ENCODE results near the gene OSBP2. TPM values are rescaled to one million over a fixed set of nuclear protein-coding genes. Genes with fewer than 3 reads are reported as not detected.
"Not testable (repeated sequence)": the region's sequence is repeated elsewhere in the genome, so short reads cannot be mapped to it uniquely, and the experiment has no call there.

OSBP2 gene
- total and polyA plus RNA-seq, 2 of the 13 experiments (the other 11 are each of a cell fraction or from before 2014, with no cell fraction given) = 5.0 to 7.7 TPM

DNA sequence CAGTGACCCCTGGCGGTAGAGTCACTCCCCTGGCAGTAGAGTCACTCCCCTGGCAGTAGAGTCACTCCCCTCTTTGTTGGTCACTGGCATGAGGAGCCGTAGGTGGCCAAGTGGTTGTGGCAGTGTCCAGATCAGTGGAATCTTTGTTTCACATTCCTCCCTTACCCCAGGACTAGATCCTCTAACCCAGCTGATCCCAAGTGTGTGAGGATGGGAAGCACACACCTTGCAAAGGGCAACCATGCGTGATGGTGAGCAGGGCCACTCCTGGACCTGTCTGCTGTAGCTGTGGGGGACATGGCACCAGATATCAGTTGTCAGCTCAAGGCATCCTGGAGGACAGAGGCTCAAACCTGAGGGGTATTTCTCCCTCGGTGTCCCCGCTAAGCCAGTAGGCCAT is 37.8 kb downstream of the OSBP2 start (continued):
- TF ChIP-seq, protein P1, sequence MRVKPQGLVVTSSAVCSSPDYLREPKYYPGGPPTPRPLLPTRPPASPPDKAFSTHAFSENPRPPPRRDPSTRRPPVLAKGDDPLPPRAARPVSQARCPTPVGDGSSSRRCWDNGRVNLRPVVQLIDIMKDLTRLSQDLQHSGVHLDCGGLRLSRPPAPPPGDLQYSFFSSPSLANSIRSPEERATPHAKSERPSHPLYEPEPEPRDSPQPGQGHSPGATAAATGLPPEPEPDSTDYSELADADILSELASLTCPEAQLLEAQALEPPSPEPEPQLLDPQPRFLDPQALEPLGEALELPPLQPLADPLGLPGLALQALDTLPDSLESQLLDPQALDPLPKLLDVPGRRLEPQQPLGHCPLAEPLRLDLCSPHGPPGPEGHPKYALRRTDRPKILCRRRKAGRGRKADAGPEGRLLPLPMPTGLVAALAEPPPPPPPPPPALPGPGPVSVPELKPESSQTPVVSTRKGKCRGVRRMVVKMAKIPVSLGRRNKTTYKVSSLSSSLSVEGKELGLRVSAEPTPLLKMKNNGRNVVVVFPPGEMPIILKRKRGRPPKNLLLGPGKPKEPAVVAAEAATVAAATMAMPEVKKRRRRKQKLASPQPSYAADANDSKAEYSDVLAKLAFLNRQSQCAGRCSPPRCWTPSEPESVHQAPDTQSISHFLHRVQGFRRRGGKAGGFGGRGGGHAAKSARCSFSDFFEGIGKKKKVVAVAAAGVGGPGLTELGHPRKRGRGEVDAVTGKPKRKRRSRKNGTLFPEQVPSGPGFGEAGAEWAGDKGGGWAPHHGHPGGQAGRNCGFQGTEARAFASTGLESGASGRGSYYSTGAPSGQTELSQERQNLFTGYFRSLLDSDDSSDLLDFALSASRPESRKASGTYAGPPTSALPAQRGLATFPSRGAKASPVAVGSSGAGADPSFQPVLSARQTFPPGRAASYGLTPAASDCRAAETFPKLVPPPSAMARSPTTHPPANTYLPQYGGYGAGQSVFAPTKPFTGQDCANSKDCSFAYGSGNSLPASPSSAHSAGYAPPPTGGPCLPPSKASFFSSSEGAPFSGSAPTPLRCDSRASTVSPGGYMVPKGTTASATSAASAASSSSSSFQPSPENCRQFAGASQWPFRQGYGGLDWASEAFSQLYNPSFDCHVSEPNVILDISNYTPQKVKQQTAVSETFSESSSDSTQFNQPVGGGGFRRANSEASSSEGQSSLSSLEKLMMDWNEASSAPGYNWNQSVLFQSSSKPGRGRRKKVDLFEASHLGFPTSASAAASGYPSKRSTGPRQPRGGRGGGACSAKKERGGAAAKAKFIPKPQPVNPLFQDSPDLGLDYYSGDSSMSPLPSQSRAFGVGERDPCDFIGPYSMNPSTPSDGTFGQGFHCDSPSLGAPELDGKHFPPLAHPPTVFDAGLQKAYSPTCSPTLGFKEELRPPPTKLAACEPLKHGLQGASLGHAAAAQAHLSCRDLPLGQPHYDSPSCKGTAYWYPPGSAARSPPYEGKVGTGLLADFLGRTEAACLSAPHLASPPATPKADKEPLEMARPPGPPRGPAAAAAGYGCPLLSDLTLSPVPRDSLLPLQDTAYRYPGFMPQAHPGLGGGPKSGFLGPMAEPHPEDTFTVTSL (CRISPR knock-in tag; IDR thresholded peaks at IDR 0.05; ENCODE audit: borderline replicate concordance) = no peak
- TF ChIP-seq RORA (CRISPR knock-in tag; IDR thresholded peaks at IDR 0.05) = no peak
- no peak for TF ChIP-seq ZNF10 (CRISPR knock-in tag; IDR thresholded peaks at IDR 0.05; ENCODE audit: borderline replicate concordance, low read depth)
- TF ChIP-seq KLF6 (CRISPR knock-in tag; IDR thresholded peaks at IDR 0.05) = no peak

DNA sequence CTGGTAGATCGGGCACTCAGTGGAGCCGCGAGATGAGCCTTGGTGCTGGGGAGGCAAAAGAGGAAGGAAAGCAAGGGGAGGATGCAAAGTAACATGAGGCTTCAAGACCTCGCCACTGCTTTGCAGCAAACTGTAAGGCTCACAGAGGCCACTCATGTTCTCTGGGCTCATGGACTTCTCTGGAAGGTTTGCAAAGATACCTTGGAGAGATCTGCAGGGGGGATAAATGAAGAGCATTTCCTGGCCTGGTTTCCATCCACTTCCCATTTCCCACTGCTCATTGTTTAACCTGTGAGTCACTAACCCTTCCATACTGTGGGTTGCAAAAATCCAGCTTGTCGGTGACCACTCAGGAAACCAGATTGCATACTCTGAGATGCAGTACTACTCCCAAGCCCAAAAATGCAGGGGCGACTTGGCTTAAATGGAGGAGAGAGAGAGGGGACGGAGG is 38.5 kb downstream of the OSBP2 start:
- DNase-seq (ENCODE audit: low spot score) (no peak), FAIRE-seq (no peak), ATAC-seq (no peak)
- no peaks in the 10 kb centered on the region for H3K36me3 ChIP-seq (replicated peaks in 1 of 2; ENCODE audit: control insufficient read depth in 1 of 2, insufficient read depth in 2 of 2, low read length in 2 of 2)
- H4K20me1 ChIP-seq (ENCODE audit: insufficient read depth, low read length) = no peaks in the 10 kb centered on the region
- H3K79me2 ChIP-seq (ENCODE audit: insufficient read depth, low read length) = no peaks in the 10 kb centered on the region
- intact Hi-C loops (cut with micrococcal nuclease; ENCODE audit: unreplicated experiment) (no loop called here), in situ Hi-C loops (cut with HindIII; ENCODE audit: extremely low pct_ligation_motif_present, low pct_unique_long_range_greater_than_20kb) (no loop called here)
- H3K4me1 ChIP-seq (ENCODE audit: insufficient read depth, low read length) = no peaks in the 10 kb centered on the region
- no TSS peak for BruUV-seq (replicated peaks)
- H3K4me2 ChIP-seq (ENCODE audit: low read depth, low read length) = no peak overlapping the region
- TF ChIP-seq GATAD2A (CRISPR knock-in tag; IDR thresholded peaks at IDR 0.05) (no peak), ZNF605 (CRISPR knock-in tag; IDR thresholded peaks at IDR 0.05) (no peak), ZNF616 (CRISPR knock-in tag; IDR thresholded peaks at IDR 0.05; ENCODE audit: low read depth) (no peak)
- TF ChIP-seq, protein P2, sequence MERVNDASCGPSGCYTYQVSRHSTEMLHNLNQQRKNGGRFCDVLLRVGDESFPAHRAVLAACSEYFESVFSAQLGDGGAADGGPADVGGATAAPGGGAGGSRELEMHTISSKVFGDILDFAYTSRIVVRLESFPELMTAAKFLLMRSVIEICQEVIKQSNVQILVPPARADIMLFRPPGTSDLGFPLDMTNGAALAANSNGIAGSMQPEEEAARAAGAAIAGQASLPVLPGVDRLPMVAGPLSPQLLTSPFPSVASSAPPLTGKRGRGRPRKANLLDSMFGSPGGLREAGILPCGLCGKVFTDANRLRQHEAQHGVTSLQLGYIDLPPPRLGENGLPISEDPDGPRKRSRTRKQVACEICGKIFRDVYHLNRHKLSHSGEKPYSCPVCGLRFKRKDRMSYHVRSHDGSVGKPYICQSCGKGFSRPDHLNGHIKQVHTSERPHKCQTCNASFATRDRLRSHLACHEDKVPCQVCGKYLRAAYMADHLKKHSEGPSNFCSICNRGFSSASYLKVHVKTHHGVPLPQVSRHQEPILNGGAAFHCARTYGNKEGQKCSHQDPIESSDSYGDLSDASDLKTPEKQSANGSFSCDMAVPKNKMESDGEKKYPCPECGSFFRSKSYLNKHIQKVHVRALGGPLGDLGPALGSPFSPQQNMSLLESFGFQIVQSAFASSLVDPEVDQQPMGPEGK (CRISPR knock-in tag; IDR thresholded peaks at IDR 0.05) = no peak
- no peak overlapping the region for H3K9ac ChIP-seq (ENCODE audit: insufficient read depth, low read depth, low read length)
- no peak overlapping the region for H3K27ac ChIP-seq (ENCODE audit: extremely low read length, insufficient read depth, low read length)
- no peak overlapping the region for H3K4me3 ChIP-seq (replicated peaks in 1 of 3; ENCODE audit: insufficient read depth in 1 of 3, low read depth in 2 of 3, low read length in 3 of 3)
- POLR2A ChIA-PET = no interaction called here
- H3K27me3 ChIP-seq (ENCODE audit: control insufficient read depth in 1 of 2, insufficient read depth in 2 of 2, low read length in 2 of 2) = no peaks in the 10 kb centered on the region
- CTCF ChIA-PET (ENCODE audit: low intra/inter-chr PET ratio, low total read pairs) = no interaction called here
- 61% methylated on average over 7 of the region's 7 CpGs for WGBS (ENCODE audit: low lambda C conversion rate)
- no peak overlapping the region for H2AFZ ChIP-seq (ENCODE audit: low read length)
- H3K9me3 ChIP-seq (ENCODE audit: low read length) = no peaks in the 10 kb centered on the region

DNA sequence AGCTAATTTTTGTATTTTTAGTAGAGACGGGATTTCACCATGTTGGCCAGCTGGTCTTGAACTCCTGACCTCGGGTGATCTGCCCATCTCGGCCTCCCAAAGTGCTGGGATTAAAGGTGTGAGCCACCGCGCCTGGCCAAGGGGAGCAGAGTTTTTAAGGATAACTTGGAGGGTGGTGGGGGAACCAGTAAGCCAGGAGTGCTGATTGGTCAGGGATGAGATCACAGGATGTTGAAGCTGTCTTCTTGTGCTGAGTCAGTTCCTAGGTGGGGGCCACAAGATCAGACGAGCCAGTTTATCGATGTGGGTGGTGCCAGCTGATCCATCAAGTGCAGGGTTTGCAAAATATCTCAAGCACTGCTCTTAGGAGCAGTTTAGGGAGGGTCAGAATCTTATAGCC is 45.3 kb downstream of the OSBP2 start:
- H4K20me1 ChIP-seq (ENCODE audit: insufficient read depth, low read length); H3K4me1 ChIP-seq (ENCODE audit: insufficient read depth, low read length); ATAC-seq; FAIRE-seq; H3K9me3 ChIP-seq (ENCODE audit: low read length); BruUV-seq (replicated peaks); H3K36me3 ChIP-seq (replicated peaks in 1 of 2; ENCODE audit: control insufficient read depth in 1 of 2, insufficient read depth in 2 of 2, low read length in 2 of 2); H2AFZ ChIP-seq (ENCODE audit: low read length); CTCF ChIA-PET (ENCODE audit: low intra/inter-chr PET ratio, low total read pairs); H3K4me3 ChIP-seq (replicated peaks in 1 of 3; ENCODE audit: insufficient read depth in 1 of 3, low read depth in 2 of 3, low read length in 3 of 3); H3K4me2 ChIP-seq (ENCODE audit: low read depth, low read length); in situ Hi-C loops (cut with HindIII; ENCODE audit: extremely low pct_ligation_motif_present, low pct_unique_long_range_greater_than_20kb); POLR2A ChIA-PET; DNase-seq (ENCODE audit: low spot score); H3K27me3 ChIP-seq (ENCODE audit: control insufficient read depth in 1 of 2, insufficient read depth in 2 of 2, low read length in 2 of 2); intact Hi-C loops (cut with micrococcal nuclease; ENCODE audit: unreplicated experiment); H3K27ac ChIP-seq (ENCODE audit: extremely low read length, insufficient read depth, low read length); H3K9ac ChIP-seq (ENCODE audit: insufficient read depth, low read depth, low read length); H3K79me2 ChIP-seq (ENCODE audit: insufficient read depth, low read length): not testable (repeated sequence)
- 22% methylated on average over 6 of the region's 7 CpGs for WGBS (ENCODE audit: low lambda C conversion rate)
